Lower leg skin (tissue), 4 donors: Measurements from ENCODE around the gene PDE9A. TPM values are rescaled to one million over a fixed set of nuclear protein-coding genes. Genes with fewer than 3 reads are reported as not detected.

Experiments
- DNase-seq, 2 donors: peaks; one replicate each; pipeline ENCODE4 v3.0.0-alpha.2; 2019; ENCODE audit warnings: low spot score in 2 of 2
- H3K4me3 ChIP-seq: fragments of 200-600 bp; sonication (generic); 2 replicates; pipeline ENCODE4 v1.5.1; 2017; ENCODE audit warnings: mild to moderate bottlenecking, low read depth; ENCODE audit not compliant: poor library complexity, severe bottlenecking
- CTCF ChIP-seq, 3 donors: fragments of 450-650 bp; IDR thresholded peaks; one replicate each; pipeline ENCODE4 v1.5.1; 2016; ENCODE audit warnings: antibody characterized with exemption in 3 of 3, mild to moderate bottlenecking in 3 of 3, moderate library complexity in 2 of 3
- POLR2A ChIP-seq, 2 donors: fragments of 450-650 bp; IDR thresholded peaks; one replicate each; pipeline ENCODE4 v1.6.1; 2016 to 2017; ENCODE audit warnings: antibody characterized with exemption in 2 of 2, mild to moderate bottlenecking in 1 of 2, moderate library complexity in 1 of 2
- WGBS, 2 donors: methylation state at CpG; one replicate each; pipeline ENCODE4 v1.1.5; 2018; 5-methylcytosine and 5-hydroxymethylcytosine counted together
- intact Hi-C: fragments of 100-400 bp; cut with DNase I; formaldehyde crosslinking; loops from one replicate; pipeline ENCODE4 v1.15.0; 2023; ENCODE audit warnings: low total_unique reads
- total RNA-seq, 4 donors: library from RNA; depleted of rRNA; stranded (reverse); fragments of >200 nt; gene quantifications; one replicate each; pipeline ENCODE4 v1.1.0, GENCODE V29; 2016

Gene PDE9A
- total RNA-seq, 4 donors from 2014 or later: 2.1 to 16.3 (median 9.0) TPM

- WGBS, 2 donors: 80 to 88% methylated on average over 14 of the region's 14 CpGs
- intact Hi-C loops: no loop called here
- no peak for DNase-seq
Measured at GRCh38 chr21:42646076-42646825, 7.2 kb upstream of the PDE9A start.

GRCh38 chr21:42646836-42647235 lies 6.6 kb upstream of the PDE9A start:
- intact Hi-C loops: no loop called here
- WGBS, 2 donors: 83 to 85% methylated on average over 13 to 14 of the region's 14 CpGs
- no peak overlapping the region for H3K4me3 ChIP-seq
- no peak for DNase-seq
- TF ChIP-seq POLR2A (IDR thresholded peaks at IDR 0.05): no peak
- no peak for TF ChIP-seq CTCF (IDR thresholded peaks at IDR 0.05)

More at GRCh38 chr21:42646076-42646825, 7.2 kb upstream of the PDE9A start:
- TF ChIP-seq CTCF (IDR thresholded peaks at IDR 0.05) (no peak), POLR2A (IDR thresholded peaks at IDR 0.05) (no peak)
- H3K4me3 ChIP-seq: no peak overlapping the region

- H3K4me3 ChIP-seq: no peak overlapping the region
- intact Hi-C loops: no loop called here
- 84 to 95% methylated on average over 8 of the region's 8 CpGs for WGBS, 2 donors
- no peak for DNase-seq
- no peak for TF ChIP-seq POLR2A (IDR thresholded peaks at IDR 0.05)
- no peak for TF ChIP-seq CTCF (IDR thresholded peaks at IDR 0.05)
Measured at GRCh38 chr21:42648606-42649005, 4.8 kb upstream of the PDE9A start.

- 88 to 90% methylated on average over 24 of the region's 24 CpGs for WGBS, 2 donors
Measured at GRCh38 chr21:42649122-42650032, 4.0 kb upstream of the PDE9A start.

GRCh38 chr21:42650033-42650370 lies 3.4 kb upstream of the PDE9A start:
- intact Hi-C loops: no loop called here
- TF ChIP-seq CTCF (IDR thresholded peaks at IDR 0.05) (no peak), POLR2A (IDR thresholded peaks at IDR 0.05) (no peak)
- 56 to 68% methylated on average over 10 to 11 of the region's 11 CpGs for WGBS, 2 donors
- no peak for DNase-seq
- H3K4me3 ChIP-seq: no peak overlapping the region

More at GRCh38 chr21:42649122-42650032, 4.0 kb upstream of the PDE9A start:
- DNase-seq: no peak
- intact Hi-C loops: no loop called here
- TF ChIP-seq POLR2A (IDR thresholded peaks at IDR 0.05): no peak
- no peak for TF ChIP-seq CTCF (IDR thresholded peaks at IDR 0.05)
- H3K4me3 ChIP-seq: no peak overlapping the region
